T-helper 1 cell treated with Interleukin-12 subunit alpha and Interleukin-12 subunit beta and Interleukin-4 antibody, amounts not matched to agents 30 μg/mL and 1 μg/mL, for 36 hours (primary cell): Measurements from ENCODE around the gene TRIP13.
A peak's percentile ranks its signal among the peaks of the same experiment; 100 is the strongest.
"Not testable (repeated sequence)": the region's sequence is repeated elsewhere in the genome, so short reads cannot be mapped to it uniquely, and the experiment has no call there.

Source experiments
- H3K27ac Mint-ChIP-seq: one replicate; pipeline ENCODE4 v1.8.0; 2021; ENCODE audit warnings: mild to moderate bottlenecking, mixed read lengths
- H3K27me3 Mint-ChIP-seq: one replicate; pipeline ENCODE4 v1.8.0; 2021; ENCODE audit warnings: low read depth, mixed read lengths
- H3K36me3 Mint-ChIP-seq: one replicate; pipeline ENCODE4 v1.8.0; 2021; ENCODE audit warnings: low read depth, mixed read lengths
- H3K4me1 Mint-ChIP-seq: one replicate; pipeline ENCODE4 v1.8.0; 2021; ENCODE audit warnings: low read depth, mixed read lengths
- H3K4me3 Mint-ChIP-seq: one replicate; pipeline ENCODE4 v1.8.0; 2021; ENCODE audit warnings: mild to moderate bottlenecking, moderate library complexity, mixed read lengths
- H3K9me3 Mint-ChIP-seq: one replicate; pipeline ENCODE4 v1.8.0; 2021; ENCODE audit warnings: mixed read lengths

Gene TRIP13

GRCh38 chr5:851553-851952, 41.1 kb upstream of the TRIP13 start:
- Mint-ChIP-seq H3K4me3 (no peak overlapping the region), H3K4me1 (no peaks in the 10 kb centered on the region), H3K36me3 (no peaks in the 10 kb centered on the region), H3K9me3 (no peaks in the 10 kb centered on the region), H3K27ac (no peak overlapping the region), H3K27me3 (no peaks in the 10 kb centered on the region)

DNA sequence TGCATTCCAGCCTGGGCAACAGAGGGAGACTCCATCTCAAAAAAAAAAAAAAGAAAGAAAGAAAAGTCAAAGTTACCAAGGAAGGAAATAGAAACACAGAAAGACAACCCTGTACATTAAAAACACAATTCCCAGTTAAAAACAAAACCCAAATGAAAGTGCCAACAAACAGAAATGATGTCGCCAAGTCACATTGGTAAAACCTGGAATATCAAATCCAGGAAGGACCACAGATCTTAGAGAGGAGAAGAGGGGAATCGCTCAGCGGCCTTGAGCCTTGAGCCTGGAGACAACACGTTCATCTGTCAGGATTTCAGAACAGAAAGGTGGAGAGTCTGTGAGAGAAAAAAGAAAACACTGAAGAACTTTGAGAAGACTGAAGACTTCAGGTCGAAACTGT, 40.7 kb upstream of the TRIP13 start:
- Mint-ChIP-seq H3K9me3 (no peaks in the 10 kb centered on the region), H3K4me3 (no peak overlapping the region), H3K36me3 (no peaks in the 10 kb centered on the region), H3K4me1 (no peaks in the 10 kb centered on the region), H3K27me3 (no peaks in the 10 kb centered on the region), H3K27ac (no peak overlapping the region)

GRCh38 chr5:852431-853401, 40.0 kb upstream of the TRIP13 start:
- Mint-ChIP-seq H3K27ac (no peak overlapping the region), H3K9me3 (no peaks in the 10 kb centered on the region), H3K4me1 (no peaks in the 10 kb centered on the region), H3K27me3 (no peaks in the 10 kb centered on the region), H3K36me3 (no peaks in the 10 kb centered on the region), H3K4me3 (no peak overlapping the region)

GRCh38 chr5:853416-854090, 39.1 kb upstream of the TRIP13 start:
- not testable (repeated sequence) for H3K36me3 Mint-ChIP-seq, H3K4me3 Mint-ChIP-seq, H3K4me1 Mint-ChIP-seq, H3K27me3 Mint-ChIP-seq, H3K9me3 Mint-ChIP-seq, H3K27ac Mint-ChIP-seq

DNA sequence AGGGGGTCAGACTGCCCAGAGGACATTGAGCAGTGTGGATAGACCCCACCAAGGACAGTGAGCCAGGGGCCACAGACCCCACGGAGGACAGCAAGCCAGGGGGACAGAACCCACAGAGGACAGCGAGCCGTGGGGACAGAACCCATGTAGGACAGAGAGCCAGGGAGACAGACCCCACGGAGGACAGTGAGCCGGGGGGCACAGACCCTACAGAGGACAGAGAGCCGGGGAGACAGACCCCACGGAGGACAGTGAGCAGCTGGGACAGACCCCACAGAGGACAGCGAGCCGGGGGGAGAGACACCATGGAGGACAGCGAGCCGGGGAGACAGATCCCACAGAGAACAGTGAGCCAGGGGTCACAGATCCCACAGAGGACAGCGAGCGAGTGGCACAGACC, 38.5 kb upstream of the TRIP13 start:
- Mint-ChIP-seq H3K4me3 (no peak overlapping the region), H3K36me3 (no peaks in the 10 kb centered on the region), H3K9me3 (no peaks in the 10 kb centered on the region), H3K4me1 (no peaks in the 10 kb centered on the region), H3K27ac (no peak overlapping the region), H3K27me3 (no peaks in the 10 kb centered on the region)

GRCh38 chr5:854966-855743, 37.5 kb upstream of the TRIP13 start:
- Mint-ChIP-seq H3K27ac (no peak overlapping the region), H3K36me3 (no peaks in the 10 kb centered on the region), H3K27me3 (no peaks in the 10 kb centered on the region), H3K4me1 (no peaks in the 10 kb centered on the region), H3K4me3 (no peak overlapping the region), H3K9me3 (no peaks in the 10 kb centered on the region)

- no peaks in the 10 kb centered on the region for H3K27me3 Mint-ChIP-seq
These were observed 36.7 kb upstream of the TRIP13 start for GRCh38 chr5:855771-856530.

DNA sequence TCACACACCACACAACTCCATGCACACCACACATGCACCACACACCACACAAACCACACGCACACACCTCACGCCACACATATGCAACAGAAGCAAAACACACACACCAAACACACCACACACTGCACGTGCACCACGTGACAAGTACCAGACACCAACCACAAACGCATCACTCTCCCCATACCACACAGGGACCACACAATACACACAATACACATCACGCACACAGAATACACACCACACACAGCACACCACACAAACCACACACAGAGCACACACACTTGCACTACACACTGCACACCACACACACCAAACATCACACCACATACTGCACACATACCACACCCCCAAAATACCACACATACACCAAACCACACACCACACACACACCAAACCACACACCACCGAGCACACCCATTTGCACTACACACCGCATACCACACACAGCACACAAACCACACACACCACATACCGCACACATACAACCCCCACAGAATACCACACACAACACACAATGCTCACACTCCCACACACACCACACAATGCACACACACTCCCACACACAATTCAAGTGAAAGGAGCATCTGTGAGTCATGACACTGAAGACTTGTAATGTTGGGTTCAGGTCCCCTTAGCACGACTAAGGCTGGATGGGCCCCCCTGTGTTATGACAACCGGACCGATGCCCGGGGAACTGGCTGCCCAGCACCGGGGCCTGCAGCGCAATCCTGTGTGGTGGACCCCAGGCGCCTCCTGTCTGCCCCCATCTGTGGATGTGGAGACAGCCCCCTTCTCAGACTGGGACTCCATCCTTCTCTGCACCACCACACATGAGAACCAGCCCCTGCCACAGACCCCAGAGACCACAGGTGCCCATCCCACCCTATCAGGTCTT, 35.9 kb upstream of the TRIP13 start:
- Mint-ChIP-seq H3K27ac (no peak overlapping the region), H3K4me1 (no peaks in the 10 kb centered on the region), H3K9me3 (no peaks in the 10 kb centered on the region), H3K36me3 (no peaks in the 10 kb centered on the region), H3K27me3 (no peaks in the 10 kb centered on the region), H3K4me3 (no peak overlapping the region)

More at GRCh38 chr5:855771-856530, 36.7 kb upstream of the TRIP13 start:
- Mint-ChIP-seq H3K4me3 (no peak overlapping the region), H3K9me3 (no peaks in the 10 kb centered on the region), H3K36me3 (no peaks in the 10 kb centered on the region), H3K27ac (no peak overlapping the region), H3K4me1 (no peaks in the 10 kb centered on the region)

DNA sequence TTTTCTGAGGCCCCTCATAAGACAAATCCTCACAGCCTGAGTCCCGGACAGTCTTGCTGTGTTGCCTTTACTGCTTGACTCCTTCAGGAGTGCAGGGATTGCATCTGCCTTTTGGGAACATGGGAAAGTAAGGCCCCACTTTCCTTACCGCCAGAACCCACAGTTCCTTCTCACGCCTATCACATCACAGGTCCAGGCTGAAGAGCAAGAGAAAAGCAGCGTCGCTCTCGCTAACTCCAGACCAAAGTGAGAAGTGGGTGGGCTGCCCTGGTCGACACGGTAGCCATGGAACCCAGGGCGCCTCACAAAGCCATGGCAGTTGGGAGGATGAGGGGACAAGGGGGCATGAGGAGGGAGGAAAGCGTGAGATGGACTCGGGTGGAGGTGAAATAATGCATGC, 34.0 kb upstream of the TRIP13 start:
- no peak overlapping the region for H3K4me3 Mint-ChIP-seq
- H3K27ac Mint-ChIP-seq: no peak overlapping the region
- H3K27me3 Mint-ChIP-seq: no peaks in the 10 kb centered on the region
- H3K4me1 Mint-ChIP-seq: no peaks in the 10 kb centered on the region
- no peaks in the 10 kb centered on the region for H3K9me3 Mint-ChIP-seq
- H3K36me3 Mint-ChIP-seq: no peaks in the 10 kb centered on the region

- Mint-ChIP-seq H3K4me1 (no peaks in the 10 kb centered on the region), H3K27ac (no peak overlapping the region), H3K9me3 (no peaks in the 10 kb centered on the region), H3K4me3 (no peak overlapping the region), H3K27me3 (no peaks in the 10 kb centered on the region), H3K36me3 (peaks cover 4% of the 10 kb centered on the region)
These were observed 33.3 kb upstream of the TRIP13 start for GRCh38 chr5:859391-859790.

- Mint-ChIP-seq H3K4me3 (no peak overlapping the region), H3K36me3 (peaks cover 4% of the 10 kb centered on the region), H3K27me3 (no peaks in the 10 kb centered on the region), H3K27ac (no peak overlapping the region), H3K9me3 (no peaks in the 10 kb centered on the region), H3K4me1 (no peaks in the 10 kb centered on the region)
These were observed 32.8 kb upstream of the TRIP13 start for GRCh38 chr5:859798-860296.

DNA sequence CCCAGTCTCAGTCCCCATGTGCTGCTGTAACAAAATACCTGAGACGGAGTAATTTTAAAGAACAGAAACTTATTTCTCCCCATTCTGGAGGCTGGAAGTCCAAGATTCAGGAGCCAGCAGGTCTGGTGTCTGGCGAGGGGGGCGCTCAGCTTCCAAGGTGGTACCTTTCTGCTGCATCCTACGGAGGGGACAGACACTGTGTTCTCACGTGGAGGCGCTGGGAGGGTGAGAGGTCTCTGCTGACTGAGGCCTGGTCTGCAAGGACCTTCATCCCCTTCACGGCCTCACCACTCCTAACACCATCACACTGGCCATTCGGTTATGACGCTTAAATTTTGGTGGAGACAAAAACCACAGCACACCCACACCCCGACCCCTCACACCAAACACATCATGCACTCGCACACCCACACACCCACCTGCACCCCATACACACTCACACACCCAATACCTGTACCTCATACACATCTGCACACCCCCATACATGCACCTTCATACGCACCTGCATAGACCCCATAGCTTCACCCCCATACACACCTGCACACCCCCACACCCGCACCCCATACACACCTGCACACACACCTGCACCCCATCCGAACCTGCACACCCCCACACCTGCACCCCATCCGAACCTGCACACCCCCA, 32.1 kb upstream of the TRIP13 start:
- Mint-ChIP-seq H3K4me3 (no peak overlapping the region), H3K27ac (peak overlapping the region; percentile 4), H3K27me3 (no peaks in the 10 kb centered on the region), H3K9me3 (no peaks in the 10 kb centered on the region), H3K4me1 (no peaks in the 10 kb centered on the region), H3K36me3 (peaks cover 4% of the 10 kb centered on the region)
